SW480 (cell line): ENCODE results near the gene CDX2.
"Not testable (repeated sequence)": the region's sequence is repeated elsewhere in the genome, so short reads cannot be mapped to it uniquely, and the experiment has no call there.

ENCODE experiments used
- DNase-seq: peaks from one replicate; pipeline ENCODE4 v3.0.0-alpha.2; 2016; ENCODE audit warnings: low spot score

The CDX2 gene

DNA sequence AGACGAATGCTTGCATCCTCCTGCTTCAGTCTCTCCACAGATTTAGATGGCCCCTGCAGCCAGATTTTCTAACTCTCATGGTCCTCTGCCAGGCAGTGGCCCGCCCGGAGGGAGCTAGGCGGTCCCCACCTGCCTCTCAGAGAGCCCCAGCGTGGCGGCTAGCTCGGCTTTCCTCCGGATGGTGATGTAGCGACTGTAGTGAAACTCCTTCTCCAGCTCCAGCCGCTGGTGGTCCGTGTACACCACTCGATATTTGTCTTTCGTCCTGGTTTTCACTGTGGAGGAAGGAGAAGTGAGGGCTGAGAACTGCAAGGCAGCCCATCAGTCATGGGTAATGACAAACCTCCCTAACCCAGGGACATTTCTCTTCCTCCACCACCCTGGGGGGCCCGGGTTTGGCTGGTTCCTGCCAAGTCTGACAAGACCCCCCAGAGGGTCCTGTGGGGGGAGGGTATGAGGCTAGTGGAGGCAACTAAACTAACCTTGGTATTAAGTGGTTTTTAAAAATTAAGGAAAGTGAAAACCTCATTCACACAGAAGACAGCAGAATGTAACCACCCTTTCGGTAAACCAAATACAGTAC lies 4.3 kb downstream of the CDX2 start:
- DNase-seq, result no peak

GRCh38 chr13:27964206-27964605 lies 4.9 kb downstream of the CDX2 start:
- DNase-seq, result not testable (repeated sequence)

DNA sequence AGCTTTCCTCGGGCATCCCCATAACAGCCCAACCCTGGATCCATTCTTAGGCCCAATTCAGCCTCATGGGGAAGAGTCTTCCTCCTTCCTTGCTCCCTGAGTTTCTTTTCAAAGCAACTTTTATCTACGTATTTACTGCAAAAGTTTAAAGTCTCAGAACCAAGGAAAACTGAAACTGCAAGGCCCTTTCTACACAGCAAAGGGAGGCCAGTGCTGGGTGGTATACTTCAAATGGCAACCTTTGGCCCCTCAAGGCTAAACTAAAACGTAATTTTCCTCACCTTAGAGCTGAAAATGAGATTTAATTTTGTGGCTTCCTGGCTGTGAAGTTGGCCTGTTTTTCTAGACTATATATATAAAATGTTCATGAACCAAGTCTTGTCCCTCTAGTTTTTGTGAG lies 5.6 kb downstream of the CDX2 start:
- no peak for DNase-seq

GRCh38 chr13:27962982-27963381 lies 6.1 kb downstream of the CDX2 start:
- no peak for DNase-seq

DNA sequence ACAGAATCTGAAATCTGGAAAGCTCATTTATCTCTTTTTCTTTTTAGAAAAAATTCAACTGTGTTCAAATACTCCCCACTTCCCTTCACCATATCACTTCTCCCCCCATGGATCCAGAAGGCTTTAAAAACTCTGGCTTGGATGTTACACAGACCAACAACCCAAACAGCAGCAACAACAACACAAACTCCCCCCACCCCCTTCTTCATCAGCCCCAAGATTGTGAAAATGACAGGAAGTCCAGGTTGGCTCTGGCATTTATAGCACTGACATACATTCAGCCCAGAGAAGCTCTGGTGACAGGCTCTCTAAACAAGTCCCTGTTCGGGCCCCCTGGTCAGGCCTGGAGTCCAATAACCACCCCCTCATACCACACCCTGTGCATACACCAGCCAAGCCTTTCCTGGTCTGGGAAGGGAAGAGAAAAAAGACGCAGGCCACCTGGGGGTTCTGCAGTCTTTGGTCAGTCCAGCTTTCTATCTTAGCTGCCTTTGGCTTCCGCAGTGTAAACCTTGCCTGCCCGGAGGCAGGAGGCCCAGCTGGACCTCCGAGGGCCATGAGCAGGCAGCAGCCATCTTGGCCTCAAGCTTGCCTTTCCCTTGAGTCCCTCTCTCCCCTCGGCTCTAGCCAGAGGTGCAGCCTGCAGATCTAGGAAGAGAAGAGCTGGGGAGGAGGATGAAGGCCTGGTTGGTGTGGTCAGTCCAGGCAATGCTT lies 6.8 kb downstream of the CDX2 start:
- DNase-seq, result peak; percentile 74

DNA sequence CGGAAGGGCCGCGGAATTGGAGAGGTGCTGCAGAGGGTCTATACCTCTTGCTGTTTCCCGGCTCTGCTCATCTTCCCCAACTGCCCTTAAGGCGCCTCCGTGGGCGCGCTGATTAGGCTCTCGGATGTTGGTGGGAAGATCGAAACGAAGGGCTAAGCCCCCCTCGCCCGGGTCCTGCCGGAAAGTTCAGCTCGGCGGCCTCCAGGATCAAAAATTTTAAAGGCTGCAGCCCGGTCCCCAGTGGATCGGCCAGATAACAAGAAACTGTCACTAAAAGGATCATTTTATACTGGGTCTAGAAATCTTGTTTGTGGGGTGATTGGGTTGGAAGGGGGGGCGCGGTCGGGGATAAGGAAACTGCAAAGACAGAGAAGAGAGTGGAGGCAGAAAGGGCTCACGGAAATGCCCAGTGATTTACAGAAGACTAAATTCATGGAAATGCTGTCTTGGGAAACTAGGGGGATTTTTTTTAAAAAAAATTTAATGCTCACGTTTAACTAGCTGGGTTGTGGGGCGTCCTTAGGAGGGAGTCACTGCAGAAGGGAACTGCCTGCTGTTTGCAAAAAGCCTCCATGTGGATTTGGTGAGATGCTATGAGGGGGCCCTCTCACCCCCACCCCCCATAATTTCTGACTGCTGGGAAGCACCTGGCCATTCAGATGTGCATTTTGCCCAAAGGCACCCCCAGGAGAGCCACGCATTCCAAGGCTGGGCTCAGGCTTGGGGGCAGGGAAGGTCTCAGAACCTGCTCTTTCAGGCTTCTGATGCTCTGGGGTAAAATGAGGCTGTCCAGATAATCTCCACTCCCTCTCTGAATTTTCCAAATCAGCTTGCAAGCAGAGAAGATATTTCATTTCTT lies 7.7 kb downstream of the CDX2 start:
- DNase-seq, result no peak

DNA sequence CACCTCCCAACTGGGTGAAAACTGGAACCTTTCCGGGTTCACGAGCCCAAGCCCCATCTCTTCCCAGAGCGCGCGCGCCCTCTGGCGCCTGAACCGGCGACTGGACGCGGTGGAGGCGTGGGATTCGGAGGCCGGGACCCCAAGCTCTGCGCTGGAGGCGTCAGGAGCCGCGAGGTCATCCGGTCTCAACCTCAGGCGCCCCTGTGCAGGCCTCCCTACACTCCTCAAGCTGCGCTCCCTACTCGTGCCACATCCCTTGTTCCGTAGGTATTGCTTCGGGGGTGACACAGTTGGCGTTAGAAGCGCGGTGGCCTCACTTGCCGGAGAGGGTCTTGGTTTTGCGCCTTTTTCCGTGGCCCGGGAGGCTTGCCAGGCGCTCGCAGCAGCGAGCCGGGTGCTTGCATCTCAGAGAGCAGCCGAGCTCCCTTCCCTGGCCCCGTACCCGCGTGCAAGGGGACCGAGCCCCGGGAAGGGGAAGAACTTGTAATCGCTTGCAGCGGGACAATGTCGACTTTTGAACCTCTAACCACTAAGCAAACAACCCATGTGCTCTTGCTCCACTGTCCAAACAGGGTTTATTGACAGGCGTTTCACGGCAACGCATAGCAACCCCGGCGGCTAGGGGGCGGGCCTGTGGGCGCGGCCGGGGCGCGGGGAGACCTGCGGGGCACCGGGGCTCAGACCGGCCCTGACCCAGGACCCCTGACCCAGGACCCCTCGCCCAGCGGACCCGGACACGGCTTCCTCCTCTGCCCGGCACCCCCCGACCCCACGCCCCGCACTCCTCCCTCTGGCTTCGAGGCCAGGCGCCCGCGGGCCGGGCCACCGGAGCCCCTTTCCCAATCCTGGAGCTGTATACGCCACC lies 8.5 kb downstream of the CDX2 start:
- peak; percentile 85 for DNase-seq

- DNase-seq, result no peak
Measured at GRCh38 chr13:27959976-27960361, 9.1 kb downstream of the CDX2 start.

GRCh38 chr13:27956576-27957300 lies 12.4 kb downstream of the CDX2 start:
- DNase-seq, result no peak

DNA sequence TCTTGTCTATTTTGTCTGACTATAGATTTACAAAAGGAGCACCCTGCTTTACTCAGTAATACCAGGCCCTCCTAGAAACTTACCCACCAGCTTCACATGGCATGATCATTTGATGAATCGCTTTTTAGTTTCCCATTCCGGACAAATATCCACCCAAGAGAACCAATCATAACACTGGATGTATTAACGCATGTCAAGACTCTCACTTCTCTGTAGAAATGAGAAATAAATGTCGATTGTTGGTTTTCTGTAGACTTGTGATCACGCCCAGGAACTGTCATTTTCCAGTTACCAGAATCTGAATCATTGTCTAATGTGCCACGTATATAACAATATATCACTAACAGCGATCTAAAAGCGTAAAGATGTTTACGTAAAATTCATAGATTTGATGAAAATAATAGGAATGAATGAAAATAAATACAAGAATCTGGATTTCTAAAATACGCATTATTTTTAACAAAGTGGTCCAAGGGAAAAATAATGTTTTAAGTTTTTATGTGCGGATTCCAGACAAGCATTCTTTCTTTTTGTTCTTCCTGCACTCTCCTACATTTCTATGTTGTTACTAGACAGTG lies 14.0 kb downstream of the CDX2 start:
- DNase-seq, result no peak

DNA sequence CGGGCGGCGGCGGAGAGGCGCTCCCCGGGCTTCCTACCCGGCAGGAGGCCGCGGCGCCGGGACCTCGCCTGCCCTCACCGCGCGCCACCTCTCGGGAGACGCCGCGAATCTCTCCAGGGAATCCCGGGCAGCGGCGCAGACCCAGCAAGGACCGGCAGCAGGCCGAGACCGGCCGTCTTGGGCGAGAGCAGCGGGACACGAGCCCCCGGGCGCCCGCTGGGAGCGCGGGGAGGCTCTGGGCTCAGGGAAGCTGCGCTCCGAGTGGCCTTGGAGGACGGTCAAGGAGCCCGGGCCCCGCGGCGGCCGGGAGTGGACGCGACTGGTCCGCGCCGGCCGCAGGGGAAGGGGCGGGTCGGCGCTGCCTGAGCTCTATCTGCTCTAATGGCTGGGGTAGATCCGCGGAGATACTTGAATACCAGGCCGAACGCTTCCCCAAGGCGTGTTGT lies 14.7 kb downstream of the CDX2 start:
- DNase-seq, result peak; percentile 68

GRCh38 chr13:27953676-27954405 lies 15.3 kb downstream of the CDX2 start:
- DNase-seq, result peak; percentile 88

DNA sequence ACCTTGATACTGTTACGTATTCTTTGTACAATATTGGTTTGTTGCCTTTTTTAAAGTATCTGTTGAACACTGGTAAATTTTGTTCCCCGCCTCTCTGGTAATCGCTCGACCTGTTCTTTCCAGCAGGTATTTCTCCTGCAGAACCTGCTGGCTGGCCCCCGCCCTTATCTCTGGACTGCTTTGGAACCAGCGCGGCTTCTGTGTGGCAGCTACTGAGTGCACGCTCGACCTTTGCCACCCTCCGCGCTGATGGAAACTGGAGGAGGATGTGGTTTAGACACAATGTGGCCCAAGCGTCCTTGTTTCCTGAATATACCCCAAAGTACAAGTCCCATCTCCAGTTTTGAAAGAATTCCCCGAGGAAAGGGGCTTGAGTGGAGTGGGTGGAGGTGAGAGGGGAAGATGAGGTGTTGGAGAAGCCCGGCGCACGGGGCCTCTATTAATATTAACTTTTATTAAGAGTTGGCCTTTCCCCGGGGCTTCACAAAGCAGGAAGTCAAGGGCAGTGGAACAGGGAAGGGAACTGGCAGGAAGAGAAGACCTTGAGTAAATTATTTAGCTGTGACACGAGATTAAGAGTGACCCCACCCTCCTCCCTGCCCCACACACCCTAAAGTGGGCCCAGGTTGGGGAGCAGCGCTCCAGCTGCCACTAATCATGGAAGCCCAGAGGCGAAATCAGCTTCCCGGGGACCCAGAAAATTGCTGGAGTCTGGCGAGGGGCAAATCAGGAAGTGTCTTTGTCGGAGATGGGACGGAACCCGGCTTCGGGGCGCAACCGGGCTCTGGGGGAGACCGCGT lies 16.0 kb downstream of the CDX2 start:
- DNase-seq, result peak; percentile 78

DNA sequence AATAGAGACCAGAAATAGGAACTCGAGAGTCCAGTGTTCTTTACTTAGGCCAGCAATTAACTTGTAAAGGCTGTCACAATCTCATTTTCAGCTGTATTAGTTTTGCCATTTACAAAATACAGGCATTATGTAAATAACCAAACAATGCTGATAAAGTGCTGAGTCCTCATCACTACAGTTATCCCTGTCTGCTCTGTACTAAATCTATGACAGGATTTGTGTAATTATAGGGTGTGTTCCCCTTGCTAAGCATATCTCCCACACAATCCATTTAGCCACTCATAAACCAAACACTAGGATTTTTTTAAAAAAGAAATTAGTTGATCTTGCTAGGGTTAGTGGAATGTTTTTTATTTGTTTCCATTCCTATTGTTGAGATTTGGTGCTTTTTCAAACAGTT lies 26.1 kb downstream of the CDX2 start:
- DNase-seq, result no peak

- DNase-seq, result no peak
Measured at GRCh38 chr13:27933580-27934328, 35.4 kb downstream of the CDX2 start.

DNA sequence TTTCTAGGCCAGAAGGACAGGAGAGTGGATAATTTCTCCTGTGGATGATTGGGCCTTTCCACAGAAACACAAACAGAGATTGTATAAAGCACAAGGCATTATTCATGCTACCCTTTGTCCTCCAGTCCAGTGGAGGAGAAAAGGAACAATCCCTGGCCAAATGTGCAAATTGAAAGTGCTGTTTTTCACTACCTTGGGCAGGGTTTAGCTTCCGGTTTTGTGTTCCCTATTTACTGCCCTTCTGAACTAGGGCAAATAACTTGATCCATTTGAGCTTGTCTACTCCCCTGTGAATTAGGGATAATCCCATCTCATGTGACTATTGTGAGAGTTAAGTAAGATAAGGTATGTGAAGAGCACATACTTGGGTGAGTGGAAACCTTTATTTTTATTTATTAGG lies 36.0 kb downstream of the CDX2 start:
- no peak for DNase-seq

DNA sequence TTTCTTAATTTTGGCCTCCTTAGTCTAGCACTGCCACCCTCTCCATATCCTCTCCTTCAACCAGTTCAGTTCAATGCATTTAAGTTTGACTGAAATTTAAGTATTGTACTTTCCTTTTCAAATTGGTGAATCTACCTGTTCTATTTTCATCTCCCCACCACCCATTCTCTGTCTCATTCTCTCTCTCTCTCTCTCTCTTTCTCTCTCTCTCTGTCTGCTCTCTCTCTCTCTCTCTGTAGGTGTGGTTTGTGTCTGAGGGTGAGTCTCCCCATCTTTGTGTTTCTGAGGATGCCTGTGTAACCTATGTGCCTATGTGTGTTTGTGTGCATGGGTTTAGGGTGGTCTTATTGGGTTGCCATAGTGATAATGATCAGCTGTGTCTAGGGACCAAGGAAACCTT lies 39.2 kb downstream of the CDX2 start:
- DNase-seq, result no peak

- DNase-seq, result no peak
Measured at GRCh38 chr13:27928805-27929753, 40.0 kb downstream of the CDX2 start.
